Spleen (tissue), 11 donors: ENCODE measurements around the gene PSD. TPM values are rescaled to one million over a fixed set of nuclear protein-coding genes. Genes with fewer than 3 reads are reported as not detected.

Experiments
- DNase-seq: peaks from one replicate; pipeline ENCODE4 v3.0.0-alpha.2; 2020
- H3K27ac ChIP-seq, 8 donors: fragments of 200-600 bp; sonication (generic) in 7 of 8; 1 replicate in 4 of 8; 2 replicates in 4 of 8; pipeline versions ENCODE4 v1.5.0 to v1.8.0; 2016 to 2021; ENCODE audit warnings: inconsistent platforms in 4 of 8, mild to moderate bottlenecking in 4 of 8, moderate library complexity in 1 of 8
- H3K27me3 ChIP-seq, 7 donors: fragments of 200-600 bp; sonication (generic) in 6 of 7; replicated peaks in 1 of 7; 1 replicate in 4 of 7; 2 replicates in 3 of 7; pipeline versions ENCODE4 v1.5.0 to v1.8.0; 2016 to 2021; ENCODE audit warnings: inconsistent platforms in 3 of 7, mild to moderate bottlenecking in 1 of 7
- H3K36me3 ChIP-seq, 6 donors: fragments of 200-600 bp; sonication (generic) in 5 of 6; 1 replicate in 4 of 6; 2 replicates in 2 of 6; pipeline versions ENCODE4 v1.5.0 to v1.8.0; 2016 to 2021; ENCODE audit warnings: inconsistent platforms in 2 of 6
- H3K4me1 ChIP-seq, 6 donors: fragments of 200-600 bp; sonication (generic) in 5 of 6; 1 replicate in 3 of 6; 2 replicates in 3 of 6; pipeline versions ENCODE4 v1.5.0 to v1.8.0; 2016 to 2021; ENCODE audit warnings: inconsistent platforms in 3 of 6
- H3K4me3 ChIP-seq, 8 donors: fragments of 200-600 bp; sonication (generic) in 7 of 8; 1 replicate in 4 of 8; 2 replicates in 4 of 8; pipeline versions ENCODE4 v1.5.0 to v1.8.0; 2016 to 2021; ENCODE audit warnings: inconsistent platforms in 4 of 8, mild to moderate bottlenecking in 4 of 8, moderate library complexity in 2 of 8
- H3K9me3 ChIP-seq, 8 donors: fragments of 200-600 bp; sonication (generic) in 7 of 8; 1 replicate in 4 of 8; 2 replicates in 4 of 8; pipeline versions ENCODE4 v1.5.0 to v1.8.0; 2016 to 2021; ENCODE audit warnings: inconsistent platforms in 4 of 8
- POLR2A ChIP-seq, 3 donors: fragments of 450-650 bp; IDR thresholded peaks; one replicate each; pipeline ENCODE4 v1.5.1; 2017; ENCODE audit warnings: antibody characterized with exemption in 3 of 3, mild to moderate bottlenecking in 1 of 3
- POLR2AphosphoS5 ChIP-seq, 3 donors: sonication (generic); formaldehyde crosslinking; IDR thresholded peaks; one replicate each; pipeline ENCODE4 v1.5.1; 2017; ENCODE audit warnings: antibody characterized with exemption in 3 of 3
- WGBS, 5 donors: extraction: QIAGEN DNeasy Blood & Tissue Kit in 3 of 5; methylation state at CpG; one replicate each; pipeline versions ENCODE4 v1.1.5 to v1.1.7; 2013 to 2018; 5-methylcytosine and 5-hydroxymethylcytosine counted together
- intact Hi-C: fragments of 100-400 bp; cut with DNase I; formaldehyde crosslinking; loops from one replicate; pipeline ENCODE4 v1.15.0; 2023; ENCODE audit warnings: low total_unique reads
- polyA plus RNA-seq, 3 donors: library from polyadenylated mRNA; stranded (reverse); fragments of 200-250 nt; gene quantifications; one replicate each; pipeline ENCODE4 v1.2.1, GENCODE V29; 2013
- total RNA-seq, 7 donors: library from RNA; depleted of rRNA in 3 of 7; stranded (reverse); fragments of >200 nt in 3 of 7; fragmentation: NEBNext Ultra II Directional in 4 of 7; extraction: Animal tissue kit (Norgen Biotek cat#: 25700) in 4 of 7; gene quantifications; one replicate each; pipeline versions ENCODE4 v1.1.0 to v1.2.1, GENCODE V29; 2016 to 2021
- TF ChIP-seq, protein P1 (sequence below), 11 experiments: fragments of 200-600 bp in 7 of 11; fragments of 450-650 bp in 4 of 11; sonication (generic) in 4 of 11; IDR thresholded peaks in 8 of 11; conservative IDR thresholded peaks in 3 of 11; 1 replicate in 7 of 11; 2 replicates in 4 of 11; pipeline versions ENCODE4 v1.4.0 to v1.8.0; 2016 to 2021; ENCODE audit warnings: antibody characterized with exemption in 11 of 11, inconsistent platforms in 4 of 11, mild to moderate bottlenecking in 1 of 11
- donor health status: healthy with polysubstance abuse.
- donor health status: DM: no; HTN: no; CAD: no; lungs with moderate emphysema.
- donor health status: DM: no; HTN: no; CAD: no.
- donor health status: Bipolar disorder and iron deficiency.
- donor health status: healthy.
- donor health status: DM: no; HTN: no; CAD: no.
- donor health status: DM: yes; HTN: yes; CAD: no.

The PSD gene
- total and polyA plus RNA-seq, 10 donors: 0.59 to 2.5 (median 1.2) TPM

GRCh38 chr10:102398172-102399020 lies 20.2 kb downstream of the PSD start:
- TF ChIP-seq, protein P1, sequence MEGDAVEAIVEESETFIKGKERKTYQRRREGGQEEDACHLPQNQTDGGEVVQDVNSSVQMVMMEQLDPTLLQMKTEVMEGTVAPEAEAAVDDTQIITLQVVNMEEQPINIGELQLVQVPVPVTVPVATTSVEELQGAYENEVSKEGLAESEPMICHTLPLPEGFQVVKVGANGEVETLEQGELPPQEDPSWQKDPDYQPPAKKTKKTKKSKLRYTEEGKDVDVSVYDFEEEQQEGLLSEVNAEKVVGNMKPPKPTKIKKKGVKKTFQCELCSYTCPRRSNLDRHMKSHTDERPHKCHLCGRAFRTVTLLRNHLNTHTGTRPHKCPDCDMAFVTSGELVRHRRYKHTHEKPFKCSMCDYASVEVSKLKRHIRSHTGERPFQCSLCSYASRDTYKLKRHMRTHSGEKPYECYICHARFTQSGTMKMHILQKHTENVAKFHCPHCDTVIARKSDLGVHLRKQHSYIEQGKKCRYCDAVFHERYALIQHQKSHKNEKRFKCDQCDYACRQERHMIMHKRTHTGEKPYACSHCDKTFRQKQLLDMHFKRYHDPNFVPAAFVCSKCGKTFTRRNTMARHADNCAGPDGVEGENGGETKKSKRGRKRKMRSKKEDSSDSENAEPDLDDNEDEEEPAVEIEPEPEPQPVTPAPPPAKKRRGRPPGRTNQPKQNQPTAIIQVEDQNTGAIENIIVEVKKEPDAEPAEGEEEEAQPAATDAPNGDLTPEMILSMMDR (IDR thresholded peaks at IDR 0.05 in 8 of 11, conservative IDR thresholded peaks at IDR 0.05 in 3 of 11): no peak
- TF ChIP-seq POLR2A (IDR thresholded peaks at IDR 0.05) (no peak), POLR2AphosphoS5 (IDR thresholded peaks at IDR 0.05) (no peak)
- Histone ChIP-seq H3K4me3 (peak overlapping the region in 6 of 8 donors; percentile 38 to 74 (median 52)), H3K4me1 (peaks cover 33 to 84% (median 55%) of the 10 kb centered on the region in 6 donors), H3K27me3 (no peaks in the 10 kb centered on the region), H3K36me3 (peaks cover 0 to 66% (median 58%) of the 10 kb centered on the region in 6 donors), H3K9me3 (no peaks in the 10 kb centered on the region), H3K27ac (peak overlapping the region in 7 of 8 donors; percentile 78 to 100 (median 89))
- 79 to 90% (median 85%) methylated on average over 19 to 21 of the region's 21 CpGs for WGBS, 5 donors
- DNase-seq: peak; percentile 81
- intact Hi-C loops: loop anchor here (10.0 kb wide), 2 partner anchors 76 to 186 kb away; no protein-coding TSS in a partner anchor

DNA sequence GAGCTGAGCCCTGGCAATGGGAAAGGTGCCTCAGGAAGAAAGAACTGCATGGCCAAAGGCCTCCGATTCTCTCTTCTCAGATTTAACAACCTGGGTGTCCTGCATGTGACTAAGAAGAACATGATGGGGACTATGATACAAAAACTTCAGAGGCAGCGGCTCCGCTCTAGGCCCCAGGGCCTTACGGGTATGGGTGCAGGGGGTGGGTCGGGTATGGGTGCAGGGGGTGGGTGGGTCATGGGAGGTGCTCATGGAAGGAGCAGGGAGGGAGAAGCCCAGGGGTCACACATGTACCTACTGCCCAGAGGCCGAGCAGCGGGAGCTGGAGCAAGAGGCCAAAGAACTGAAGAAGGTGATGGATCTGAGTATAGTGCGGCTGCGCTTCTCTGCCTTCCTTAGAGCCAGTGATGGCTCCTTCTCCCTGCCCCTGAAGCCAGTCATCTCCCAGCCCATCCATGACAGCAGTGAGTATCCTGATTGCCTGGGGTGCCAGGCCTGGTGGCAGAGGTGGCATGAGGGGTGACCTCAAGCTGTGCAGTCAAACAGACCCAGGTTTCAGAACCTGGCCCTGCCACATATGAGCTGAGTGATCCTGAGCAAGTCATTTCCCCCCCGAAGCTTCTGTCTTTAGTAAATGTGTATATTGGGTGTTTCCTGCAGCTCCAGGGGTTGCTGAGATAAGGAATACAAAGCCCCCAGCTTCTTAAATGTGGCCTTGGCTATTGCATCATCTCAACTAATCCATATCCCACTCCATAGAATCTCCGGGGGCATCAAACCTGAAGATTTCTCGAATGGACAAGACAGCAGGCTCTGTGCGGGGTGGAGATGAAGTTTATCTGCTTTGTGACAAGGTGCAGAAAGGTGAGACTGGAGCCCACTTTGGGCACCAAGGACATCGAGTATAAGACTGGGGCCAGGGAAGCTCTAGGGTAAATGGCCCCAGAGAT lies 21.1 kb downstream of the PSD start:
- H3K4me3 ChIP-seq: peak overlapping the region in 6 of 8 donors; percentile 67 to 95 (median 83)
- no peaks in the 10 kb centered on the region for H3K27me3 ChIP-seq
- intact Hi-C loops: loop anchor here (10.0 kb wide), 2 partner anchors 77 to 187 kb away; no protein-coding TSS in a partner anchor
- 88 to 93% (median 90%) methylated on average over 14 of the region's 14 CpGs for WGBS, 5 donors
- TF ChIP-seq, protein P1 (IDR thresholded peaks at IDR 0.05 in 8 of 11, conservative IDR thresholded peaks at IDR 0.05 in 3 of 11): no peak
- TF ChIP-seq POLR2AphosphoS5 (IDR thresholded peaks at IDR 0.05) (no peak), POLR2A (IDR thresholded peaks at IDR 0.05) (no peak)
- peak overlapping the region in 5 of 8 donors; percentile 97 to 100 (median 99) for H3K27ac ChIP-seq
- H3K4me1 ChIP-seq: peaks cover 36 to 88% (median 59%) of the 10 kb centered on the region in 6 donors
- no peak for DNase-seq
- peaks cover 0 to 57% (median 51%) of the 10 kb centered on the region in 6 donors for H3K36me3 ChIP-seq
- H3K9me3 ChIP-seq: no peaks in the 10 kb centered on the region

- Histone ChIP-seq H3K4me3 (peak overlapping the region; percentile 67 to 95 (median 84)), H3K36me3 (peaks cover 0 to 50% (median 43%) of the 10 kb centered on the region in 6 donors), H3K27ac (peak overlapping the region; percentile 88 to 100 (median 99)), H3K4me1 (peaks cover 36 to 88% (median 59%) of the 10 kb centered on the region in 6 donors), H3K27me3 (no peaks in the 10 kb centered on the region), H3K9me3 (no peaks in the 10 kb centered on the region)
- TF ChIP-seq, protein P1 (IDR thresholded peaks at IDR 0.05 in 8 of 11, conservative IDR thresholded peaks at IDR 0.05 in 3 of 11): no peak
- peak in 1 of 3 donors; percentile 15 for TF ChIP-seq POLR2AphosphoS5 (IDR thresholded peaks at IDR 0.05)
- DNase-seq: no peak
- 78 to 89% (median 80%) methylated on average over 2 to 12 of the region's 12 CpGs for WGBS, 5 donors
- intact Hi-C loops: loop anchor here (10.0 kb wide), 2 partner anchors 78 to 188 kb away; no protein-coding TSS in a partner anchor
Observed at GRCh38 chr10:102396730-102397151, 21.8 kb downstream of the PSD start.
